GM21737 (cell line): ENCODE results near the gene ZNF180.
"Not testable (repeated sequence)": the region's sequence is repeated elsewhere in the genome, so short reads cannot be mapped to it uniquely, and the experiment has no call there.

Source experiments
- ATAC-seq: cut with Tn5 transposase; IDR thresholded peaks from one replicate; pipeline ENCODE4 v1.9.1; 2021; ENCODE audit warnings: mild to moderate bottlenecking, moderate library complexity; ENCODE audit not compliant: unreplicated experiment

The ZNF180 gene

DNA sequence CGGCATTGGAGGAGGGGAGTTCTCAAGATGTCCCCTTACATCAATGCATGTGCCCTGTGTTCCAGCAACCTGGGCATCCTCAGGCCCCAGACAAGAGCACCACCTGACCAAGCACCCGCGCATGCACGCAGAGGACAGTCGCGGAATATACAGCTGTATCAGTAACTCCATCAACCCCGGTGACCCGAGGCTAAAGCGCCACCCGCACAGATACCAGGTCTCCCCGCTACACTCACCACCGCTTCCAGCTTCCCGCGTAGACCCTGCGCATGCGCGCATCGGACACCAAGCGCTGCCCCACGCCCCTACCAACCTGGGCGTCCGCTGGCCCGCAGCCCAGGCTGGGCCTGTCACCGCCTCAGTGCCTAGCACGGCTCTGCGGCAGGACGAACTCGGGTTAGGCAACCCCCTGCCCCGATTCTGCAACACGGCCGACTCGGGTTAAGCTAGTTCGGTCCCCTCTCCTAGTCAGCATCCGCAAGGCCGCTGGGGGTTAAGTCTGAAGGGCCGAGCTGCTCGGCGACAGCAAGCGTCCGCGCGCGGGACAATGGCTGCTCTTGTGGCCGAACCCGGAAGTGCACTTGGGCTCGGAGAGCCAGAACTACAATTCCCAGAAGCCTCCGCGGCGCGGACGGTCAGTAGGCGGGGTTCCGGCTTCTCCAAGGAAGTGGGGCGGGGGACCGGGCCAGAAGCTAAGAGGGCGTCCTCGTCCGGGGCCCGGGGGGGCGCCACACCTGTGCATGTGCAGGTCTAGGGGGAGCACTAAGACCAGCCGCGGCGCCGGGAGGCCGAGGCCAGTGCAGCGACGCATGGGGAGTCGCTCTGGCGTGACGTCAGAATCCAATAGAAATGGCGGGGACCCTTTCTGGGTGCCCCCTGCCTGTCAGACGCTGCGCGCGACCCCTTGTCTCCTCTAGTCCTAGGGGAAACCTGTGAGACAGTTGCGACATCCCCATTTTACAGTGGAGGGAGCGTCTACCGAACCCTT lies at the start of gene ZNF180:
Gene ZNF180, minus strand, starts transcription at position 561 of the 988 bp plus-strand sequence. CDS start 3,188 bp downstream, outside the sequence.
- peak; percentile 90 for ATAC-seq

GRCh38 chr19:44549507-44549906 lies 49.2 kb upstream of the ZNF180 start:
- no peak for ATAC-seq

DNA sequence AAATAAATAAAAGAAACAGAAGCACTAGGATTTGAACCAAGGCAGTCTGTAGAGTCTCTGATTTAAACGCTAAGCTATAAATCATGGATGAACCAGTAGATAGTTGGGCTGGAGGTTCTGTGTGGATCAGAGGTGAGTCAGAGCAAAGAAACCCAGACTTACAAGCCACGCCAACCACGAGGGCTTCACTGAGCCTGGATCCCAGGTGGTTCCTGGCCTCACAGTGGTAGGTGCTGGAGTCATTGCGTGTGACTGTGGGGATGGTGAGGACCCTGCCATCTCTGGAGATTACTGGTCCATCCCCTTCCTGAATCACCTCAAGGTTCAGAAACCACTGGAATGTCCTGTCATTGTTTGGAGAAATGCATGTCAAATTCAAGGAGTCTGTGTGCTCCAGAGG lies 48.4 kb upstream of the ZNF180 start:
- no peak for ATAC-seq

- ATAC-seq: no peak
These were observed 43.7 kb upstream of the ZNF180 start for GRCh38 chr19:44544031-44544430.

DNA sequence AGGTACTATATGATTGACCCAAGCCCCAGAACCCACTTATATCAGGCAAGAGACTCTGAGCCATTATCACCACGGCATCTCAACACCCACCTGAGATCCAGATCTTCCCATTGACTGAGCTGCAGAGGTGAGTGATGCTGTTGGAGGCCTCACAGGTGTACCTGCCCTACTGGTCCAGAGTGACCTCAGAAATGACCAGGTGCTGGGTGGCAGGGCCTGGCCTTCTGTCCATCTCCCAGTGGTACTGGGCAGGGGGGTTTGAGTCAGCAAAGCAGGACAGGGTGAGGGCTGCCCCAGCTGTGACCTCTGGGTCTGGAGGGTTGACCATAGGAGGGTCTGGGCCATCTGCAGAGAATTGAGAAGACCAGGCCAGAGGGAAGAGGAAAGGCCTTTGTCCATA lies 42.3 kb upstream of the ZNF180 start:
- ATAC-seq: no peak

GRCh38 chr19:44540736-44541135 lies 40.4 kb upstream of the ZNF180 start:
- no peak for ATAC-seq

DNA sequence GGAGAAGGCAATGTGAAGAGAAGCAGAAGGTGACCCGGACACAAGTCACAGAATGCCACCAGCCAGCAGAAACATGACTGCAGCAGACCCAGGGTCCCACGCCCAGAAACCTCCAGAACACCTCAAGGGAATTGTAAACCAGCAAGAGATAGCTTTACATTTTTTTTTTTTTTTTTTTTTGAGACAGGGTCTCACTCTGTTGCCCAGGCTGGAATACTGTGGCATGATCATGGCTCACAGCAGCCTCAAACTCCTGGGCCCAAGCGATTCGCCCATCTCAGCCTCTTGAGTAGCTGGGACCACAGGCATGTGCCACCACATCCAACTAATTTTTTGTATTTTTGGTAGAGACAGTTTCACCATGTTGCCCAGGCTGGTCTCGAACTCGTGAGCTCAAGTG lies 39.7 kb upstream of the ZNF180 start:
- no peak for ATAC-seq

- no peak for ATAC-seq
These were observed 39.0 kb upstream of the ZNF180 start for GRCh38 chr19:44539236-44539826.

GRCh38 chr19:44535361-44535760 lies 35.0 kb upstream of the ZNF180 start:
- not testable (repeated sequence) for ATAC-seq

- ATAC-seq: no peak
These were observed 32.5 kb upstream of the ZNF180 start for GRCh38 chr19:44532819-44533218.

GRCh38 chr19:44530777-44531176 lies 30.5 kb upstream of the ZNF180 start:
- ATAC-seq: no peak

DNA sequence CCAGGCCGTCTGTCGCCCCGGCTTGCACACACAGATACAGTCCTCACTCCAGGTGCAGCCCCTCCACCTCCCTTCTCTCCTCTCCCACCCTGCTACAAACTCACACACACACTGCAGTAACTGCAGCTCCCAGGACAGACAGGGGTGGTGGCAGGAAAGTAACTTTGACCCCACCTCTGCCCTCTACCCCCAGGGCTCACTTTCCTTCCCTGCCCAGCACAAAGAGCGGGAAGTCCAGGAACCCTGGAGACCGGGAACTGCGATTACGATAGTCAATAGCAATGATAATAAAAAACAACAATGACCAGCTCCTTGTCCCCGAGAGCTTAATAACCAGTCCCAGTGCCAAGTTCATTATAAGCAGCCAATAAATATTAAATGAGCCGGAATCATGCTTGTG lies 29.2 kb upstream of the ZNF180 start, which contains the start of gene CEACAM20:
Gene CEACAM20, minus strand, starts transcription at position 140 of the 400 bp plus-strand sequence. CDS start 166 bp downstream, outside the sequence.
- ATAC-seq: no peak

DNA sequence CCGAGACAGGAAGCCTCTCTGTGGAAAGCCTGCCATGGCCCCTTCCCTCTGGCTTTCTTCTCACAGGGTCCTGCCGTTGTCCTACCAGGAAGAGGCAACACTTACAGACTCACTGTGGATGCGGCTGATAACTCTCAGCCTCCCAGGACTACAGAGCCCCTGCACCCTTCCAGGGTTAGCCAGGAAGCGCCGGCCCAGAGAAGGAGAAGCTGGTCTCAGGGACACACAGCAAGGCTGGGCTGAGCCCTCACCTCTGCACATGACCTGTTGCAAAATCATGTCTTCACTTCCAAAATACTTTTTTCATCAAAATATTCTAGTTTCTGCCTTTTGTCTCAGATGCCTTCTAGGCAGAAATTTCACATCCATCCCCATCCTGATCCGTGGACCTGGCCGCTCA lies 27.2 kb upstream of the ZNF180 start:
- ATAC-seq: no peak

GRCh38 chr19:44525721-44526430 lies 25.6 kb upstream of the ZNF180 start:
- no peak for ATAC-seq

- no peak for ATAC-seq
These were observed 21.0 kb upstream of the ZNF180 start for GRCh38 chr19:44521370-44521769.

DNA sequence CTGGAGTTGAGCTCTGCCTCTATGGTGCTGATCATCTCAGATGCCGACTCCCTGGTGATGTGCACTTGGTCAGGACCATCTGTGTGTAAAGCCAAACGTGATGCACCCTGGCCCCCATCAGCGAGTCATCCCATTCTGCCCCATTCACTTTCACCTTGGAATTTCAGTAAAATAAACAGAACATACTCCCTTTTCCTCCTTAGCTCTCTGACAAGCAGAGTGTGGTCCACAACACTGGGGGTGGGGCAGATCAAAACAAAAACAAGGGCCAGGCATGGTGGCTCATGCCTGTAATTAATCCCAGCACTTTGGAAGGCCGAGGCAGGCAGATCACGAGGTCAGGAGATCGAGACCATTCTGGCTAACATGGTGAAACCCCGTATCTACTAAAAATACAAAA lies 16.8 kb upstream of the ZNF180 start:
- ATAC-seq: no peak

GRCh38 chr19:44515907-44516306 lies 15.6 kb upstream of the ZNF180 start:
- ATAC-seq: no peak

DNA sequence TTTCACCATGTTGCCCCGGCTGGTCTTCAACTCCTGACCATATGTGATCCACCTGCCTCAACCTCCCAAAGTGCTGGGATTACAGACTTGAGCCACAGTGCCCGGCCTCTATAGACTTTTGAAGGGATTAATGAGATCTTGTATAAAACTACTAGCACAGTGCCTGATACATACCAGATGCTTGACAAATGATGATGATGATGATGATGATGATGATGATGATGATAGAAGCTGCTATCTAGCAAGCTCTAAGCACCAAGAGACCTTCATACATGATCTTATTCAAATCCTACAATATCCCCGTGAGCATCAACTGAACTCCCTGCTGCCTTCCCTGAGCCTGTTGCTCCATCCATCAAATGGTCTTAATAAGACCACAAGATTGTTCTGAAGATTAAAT lies 14.7 kb upstream of the ZNF180 start:
- ATAC-seq: no peak

GRCh38 chr19:44512326-44513298 lies 12.3 kb upstream of the ZNF180 start:
- no peak for ATAC-seq

DNA sequence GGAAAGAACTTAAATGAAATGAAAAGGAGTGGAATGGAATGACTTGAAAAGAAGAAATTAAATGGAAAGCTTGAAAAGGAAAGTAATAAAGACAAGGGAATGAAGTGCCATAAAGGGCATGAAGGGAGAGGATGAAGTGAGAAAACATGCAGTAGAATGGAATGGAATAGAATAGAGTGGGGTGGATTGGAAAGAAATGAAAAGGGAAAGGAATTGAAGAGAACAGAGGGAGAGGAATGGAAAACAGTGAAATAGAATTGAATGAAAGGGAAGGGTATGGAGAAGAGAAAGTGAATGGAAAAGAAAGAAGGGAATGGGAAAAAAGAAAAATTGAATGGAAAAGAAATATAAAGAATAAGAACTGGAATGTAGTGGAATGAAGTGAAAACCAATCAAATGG lies 9.2 kb upstream of the ZNF180 start:
- no peak for ATAC-seq
